22Rv1 (cell line): ENCODE results near the gene SSC4D.

Experiments
- H3K27ac ChIP-seq: fragments of 450-650 bp; 2 replicates; pipeline ENCODE4 v1.5.1; 2017
- ZFX ChIP-seq: fragments of 450-650 bp; IDR thresholded peaks from 2 replicates; pipeline ENCODE4 v1.6.1; 2017; ENCODE audit warnings: antibody characterized with exemption, borderline replicate concordance
- TF ChIP-seq, protein P1 (sequence below): fragments of 450-650 bp; IDR thresholded peaks from 2 replicates; pipeline ENCODE4 v1.5.1; 2017; ENCODE audit warnings: mild to moderate bottlenecking

Gene SSC4D

DNA sequence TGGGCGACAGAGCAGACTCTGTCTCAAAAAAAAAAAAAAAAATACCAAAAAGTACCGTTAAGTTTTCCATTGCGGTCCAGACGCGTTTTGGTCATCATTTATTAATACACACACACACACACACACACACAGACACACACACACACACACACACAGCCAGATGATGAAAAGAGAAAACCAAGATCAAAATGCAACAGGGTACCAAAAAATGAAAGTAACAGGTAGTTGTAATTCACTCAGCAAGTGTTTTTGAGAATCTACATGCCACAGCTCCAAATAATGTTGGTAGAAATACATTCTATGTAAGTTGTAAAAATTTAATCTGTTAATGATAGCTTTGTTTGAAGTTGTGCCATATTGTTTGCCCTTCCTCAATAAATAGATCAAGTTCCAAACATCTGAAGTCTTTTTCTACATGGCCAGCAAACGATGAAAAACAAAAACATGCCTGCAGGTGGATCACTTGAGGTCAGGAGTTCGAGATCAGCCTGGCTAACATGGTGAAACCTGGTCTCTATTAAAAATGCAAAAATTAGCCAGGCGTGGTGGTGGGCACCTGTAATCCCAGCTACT is 60.1 kb downstream of the SSC4D start:
- H3K27ac ChIP-seq, result no peak overlapping the region
- TF ChIP-seq, protein P1, sequence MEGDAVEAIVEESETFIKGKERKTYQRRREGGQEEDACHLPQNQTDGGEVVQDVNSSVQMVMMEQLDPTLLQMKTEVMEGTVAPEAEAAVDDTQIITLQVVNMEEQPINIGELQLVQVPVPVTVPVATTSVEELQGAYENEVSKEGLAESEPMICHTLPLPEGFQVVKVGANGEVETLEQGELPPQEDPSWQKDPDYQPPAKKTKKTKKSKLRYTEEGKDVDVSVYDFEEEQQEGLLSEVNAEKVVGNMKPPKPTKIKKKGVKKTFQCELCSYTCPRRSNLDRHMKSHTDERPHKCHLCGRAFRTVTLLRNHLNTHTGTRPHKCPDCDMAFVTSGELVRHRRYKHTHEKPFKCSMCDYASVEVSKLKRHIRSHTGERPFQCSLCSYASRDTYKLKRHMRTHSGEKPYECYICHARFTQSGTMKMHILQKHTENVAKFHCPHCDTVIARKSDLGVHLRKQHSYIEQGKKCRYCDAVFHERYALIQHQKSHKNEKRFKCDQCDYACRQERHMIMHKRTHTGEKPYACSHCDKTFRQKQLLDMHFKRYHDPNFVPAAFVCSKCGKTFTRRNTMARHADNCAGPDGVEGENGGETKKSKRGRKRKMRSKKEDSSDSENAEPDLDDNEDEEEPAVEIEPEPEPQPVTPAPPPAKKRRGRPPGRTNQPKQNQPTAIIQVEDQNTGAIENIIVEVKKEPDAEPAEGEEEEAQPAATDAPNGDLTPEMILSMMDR, result no peak
- no peak for TF ChIP-seq ZFX

DNA sequence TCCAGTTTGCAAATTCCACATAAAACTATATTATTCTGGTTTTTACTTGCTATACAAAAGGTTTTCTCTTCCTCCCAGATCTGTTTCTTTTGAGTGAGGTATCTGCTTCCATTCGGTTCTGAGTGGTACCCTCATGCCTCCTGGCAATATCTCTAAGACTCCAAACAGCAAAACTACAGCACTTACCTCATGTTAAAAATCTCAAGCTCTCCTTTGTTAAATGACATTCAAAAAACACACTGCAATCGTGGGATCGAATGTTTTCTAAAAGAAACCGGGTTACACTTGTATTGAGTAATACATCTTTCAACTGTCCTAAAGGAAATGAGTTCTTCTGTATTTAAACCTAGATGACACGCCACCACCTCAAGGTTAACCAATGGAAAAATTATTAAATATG is 61.8 kb downstream of the SSC4D start:
- H3K27ac ChIP-seq, result no peak overlapping the region
- TF ChIP-seq, protein P1, result no peak
- TF ChIP-seq ZFX, result no peak

DNA sequence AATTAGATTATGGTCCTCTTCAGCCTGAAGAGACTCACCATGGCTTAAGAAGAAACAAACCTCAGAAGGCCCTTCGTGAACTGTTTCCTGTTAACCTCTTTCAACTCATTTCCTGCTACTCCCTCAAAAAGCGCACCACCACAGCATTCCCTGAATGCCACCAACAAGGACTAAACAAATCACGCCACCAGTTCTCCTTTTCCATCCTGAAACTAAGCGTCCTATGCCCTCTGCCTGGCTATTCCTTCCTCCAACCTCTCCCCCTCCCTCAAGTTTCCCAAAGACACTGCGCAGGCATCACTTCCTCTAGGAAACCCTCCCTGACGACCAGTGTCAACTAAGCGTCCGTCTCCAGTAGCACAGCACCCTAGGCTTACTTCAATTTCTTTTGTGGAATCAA is 62.7 kb downstream of the SSC4D start:
- no peak for TF ChIP-seq ZFX
- TF ChIP-seq, protein P1, result no peak
- no peak overlapping the region for H3K27ac ChIP-seq

DNA sequence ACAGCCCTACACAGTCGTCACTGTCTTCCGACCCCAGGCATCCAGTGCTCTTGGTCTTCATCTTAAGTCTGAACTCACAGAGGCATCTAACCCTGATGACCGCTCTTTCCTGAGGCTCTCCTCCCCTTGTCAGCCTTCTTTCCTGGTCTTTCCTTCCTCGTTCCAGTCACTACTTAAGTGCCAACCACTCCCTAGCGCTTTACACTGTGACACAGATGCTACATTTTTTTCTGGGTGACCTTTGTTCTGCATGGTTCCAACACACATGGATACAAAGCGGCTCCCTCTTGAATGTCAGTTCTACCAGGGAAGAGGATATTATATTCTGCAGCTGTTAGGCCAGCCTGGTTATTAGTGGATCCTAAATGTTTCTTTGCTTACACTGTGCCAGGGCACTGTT is 63.4 kb downstream of the SSC4D start:
- TF ChIP-seq, protein P1, result no peak
- TF ChIP-seq ZFX, result no peak
- no peak overlapping the region for H3K27ac ChIP-seq

DNA sequence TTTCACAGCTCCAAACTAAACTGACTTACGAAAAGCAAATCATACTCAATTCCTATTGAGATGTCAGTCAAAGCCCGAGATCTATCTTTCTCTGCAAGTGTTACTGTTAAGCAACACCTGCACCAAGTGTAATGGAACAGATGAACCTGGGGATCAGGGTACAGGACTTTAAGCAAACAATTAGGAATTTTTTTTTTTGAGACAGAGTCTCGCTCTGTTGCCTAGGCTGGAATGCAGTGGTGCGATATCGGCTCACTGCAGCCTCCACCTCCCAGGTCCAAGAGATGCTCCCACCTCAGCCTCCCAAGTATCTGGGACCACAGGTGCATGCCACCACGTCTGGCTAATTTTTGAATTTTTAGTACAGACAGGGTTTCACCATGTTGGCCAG is 65.6 kb downstream of the SSC4D start:
- H3K27ac ChIP-seq, result no peak overlapping the region
- TF ChIP-seq, protein P1, result no peak
- TF ChIP-seq ZFX, result no peak

DNA sequence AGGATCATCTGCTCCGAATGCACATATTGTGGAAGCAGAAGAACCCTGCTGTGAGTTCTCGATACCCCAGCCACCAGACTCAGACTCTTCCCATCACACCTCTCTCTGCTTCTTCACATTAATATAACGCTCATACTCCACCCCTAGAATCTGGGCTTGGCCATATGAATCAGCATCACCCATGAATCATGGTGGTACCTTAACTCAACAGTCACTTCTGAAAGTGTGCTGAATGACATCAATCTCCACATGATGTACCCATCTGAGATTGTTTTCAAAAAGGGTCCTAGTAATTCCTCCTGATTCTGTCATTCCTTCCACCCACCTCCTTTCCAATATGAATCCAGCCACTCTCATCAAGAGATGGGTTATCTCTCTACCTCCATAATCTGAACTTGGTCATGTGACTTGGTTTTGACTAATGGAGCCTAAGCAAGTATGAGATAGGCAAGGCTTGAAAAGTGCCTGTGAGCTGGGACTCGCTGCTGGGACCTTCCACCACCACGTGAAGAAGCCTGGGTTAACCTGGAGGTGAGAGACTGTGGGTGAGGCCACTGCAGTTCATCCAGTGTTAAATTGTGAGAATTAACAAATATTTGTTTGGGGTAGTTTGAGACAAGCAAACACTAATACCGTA is 66.1 kb downstream of the SSC4D start:
- TF ChIP-seq, protein P1, result no peak
- TF ChIP-seq ZFX, result no peak
- H3K27ac ChIP-seq, result no peak overlapping the region

DNA sequence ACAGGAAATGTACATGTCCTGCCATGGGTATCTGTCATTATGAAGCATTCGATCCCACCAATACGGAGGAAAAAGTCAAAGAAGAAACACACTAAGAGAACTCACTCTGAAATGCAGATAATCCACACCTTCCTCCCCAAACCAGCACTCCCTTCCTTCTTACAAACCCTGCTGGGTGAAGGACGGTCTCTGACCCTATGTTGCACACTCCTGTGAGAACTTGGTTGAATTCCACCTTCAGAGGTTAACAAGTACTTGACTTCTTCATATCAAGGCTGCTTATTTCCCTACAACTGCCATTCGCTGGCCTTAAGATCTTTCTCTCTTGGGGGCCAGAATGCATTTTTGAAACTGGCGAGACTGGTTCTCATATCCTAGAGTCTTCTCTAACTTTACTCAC is 67.3 kb downstream of the SSC4D start:
- no peak overlapping the region for H3K27ac ChIP-seq
- no peak for TF ChIP-seq ZFX
- TF ChIP-seq, protein P1, result no peak
